Stimulated activated CD8-positive, alpha-beta memory T cell treated with anti-CD3 and anti-CD28 coated beads, Interleukin-7, amount 100 ng/mL, for 4 hours (primary cell): ENCODE results near the gene CDK19.
"Not testable (repeated sequence)": the region's sequence is repeated elsewhere in the genome, so short reads cannot be mapped to it uniquely, and the experiment has no call there.

Source experiments
- DNase-seq, 2 donors: peaks; one replicate each; pipeline ENCODE4 v3.0.0-alpha.2; 2020; ENCODE audit warnings: low read depth in 2 of 2

CDK19 gene

GRCh38 chr6:110813338-110814101 lies 1.7 kb downstream of the CDK19 start:
- no peak for DNase-seq

- DNase-seq, result no peak
These were observed 2.5 kb downstream of the CDK19 start for GRCh38 chr6:110812719-110813118.

GRCh38 chr6:110810896-110811586 lies 4.2 kb downstream of the CDK19 start:
- no peak for DNase-seq

GRCh38 chr6:110809792-110810191 lies 5.5 kb downstream of the CDK19 start:
- no peak for DNase-seq

GRCh38 chr6:110802175-110802574 lies 13.1 kb downstream of the CDK19 start:
- DNase-seq, result not testable (repeated sequence)

- no peak for DNase-seq
These were observed 14.5 kb downstream of the CDK19 start for GRCh38 chr6:110800839-110801196.

- DNase-seq, result no peak
These were observed 15.0 kb downstream of the CDK19 start for GRCh38 chr6:110800196-110800838.

- DNase-seq, result no peak
These were observed 15.6 kb downstream of the CDK19 start for GRCh38 chr6:110799655-110800054.

- DNase-seq, result no peak
These were observed 16.1 kb downstream of the CDK19 start for GRCh38 chr6:110799189-110799588.

GRCh38 chr6:110795271-110795670 lies 20.0 kb downstream of the CDK19 start:
- DNase-seq, result no peak

GRCh38 chr6:110786696-110787095 lies 28.6 kb downstream of the CDK19 start:
- DNase-seq, result no peak

GRCh38 chr6:110786271-110786670 lies 29.0 kb downstream of the CDK19 start:
- DNase-seq, result no peak

GRCh38 chr6:110784610-110784979 lies 30.7 kb downstream of the CDK19 start:
- DNase-seq, result no peak

- DNase-seq, result no peak
These were observed 33.6 kb downstream of the CDK19 start for GRCh38 chr6:110781522-110782214.

- no peak for DNase-seq
These were observed 36.9 kb downstream of the CDK19 start for GRCh38 chr6:110778333-110778732.

GRCh38 chr6:110777636-110778035 lies 37.6 kb downstream of the CDK19 start:
- DNase-seq, result no peak

- no peak for DNase-seq
These were observed 38.9 kb downstream of the CDK19 start for GRCh38 chr6:110776413-110776812.

- DNase-seq, result no peak
These were observed 45.3 kb downstream of the CDK19 start for GRCh38 chr6:110769923-110770322.

- no peak for DNase-seq
These were observed 47.2 kb downstream of the CDK19 start for GRCh38 chr6:110768057-110768456.

- DNase-seq, result no peak
These were observed 53.9 kb downstream of the CDK19 start for GRCh38 chr6:110761371-110761770.

- DNase-seq, result no peak
These were observed 54.7 kb downstream of the CDK19 start for GRCh38 chr6:110760589-110760988.

- DNase-seq, result not testable (repeated sequence)
These were observed 55.2 kb downstream of the CDK19 start for GRCh38 chr6:110760098-110760497.
